ENCODE measurements around the gene ASB15. TPM values are rescaled to one million over a fixed set of nuclear protein-coding genes. Genes with fewer than 3 reads are reported as not detected.

The ASB15 gene
- polyA plus RNA-seq, 1 donor from 2014 or later, result not detected

- TF ChIP-seq EP300 (conservative IDR thresholded peaks at IDR 0.05; ENCODE audit: poor library complexity, severe bottlenecking) (no peak), CTCF (IDR thresholded peaks at IDR 0.05; ENCODE audit: poor library complexity, severe bottlenecking) (no peak), POLR2AphosphoS5 (IDR thresholded peaks at IDR 0.05) (no peak), RAD21 (conservative IDR thresholded peaks at IDR 0.05) (no peak), SMC3 (conservative IDR thresholded peaks at IDR 0.05; ENCODE audit: poor library complexity) (no peak), TAF1 (IDR thresholded peaks at IDR 0.05; ENCODE audit: low read depth) (no peak), EZH2 (IDR thresholded peaks at IDR 0.05; ENCODE audit: borderline replicate concordance, insufficient read depth, low read length, poor library complexity, severe bottlenecking) (no peak), MXI1 (conservative IDR thresholded peaks at IDR 0.05; ENCODE audit: poor library complexity, severe bottlenecking) (no peak)
- TF ChIP-seq, protein P1, sequence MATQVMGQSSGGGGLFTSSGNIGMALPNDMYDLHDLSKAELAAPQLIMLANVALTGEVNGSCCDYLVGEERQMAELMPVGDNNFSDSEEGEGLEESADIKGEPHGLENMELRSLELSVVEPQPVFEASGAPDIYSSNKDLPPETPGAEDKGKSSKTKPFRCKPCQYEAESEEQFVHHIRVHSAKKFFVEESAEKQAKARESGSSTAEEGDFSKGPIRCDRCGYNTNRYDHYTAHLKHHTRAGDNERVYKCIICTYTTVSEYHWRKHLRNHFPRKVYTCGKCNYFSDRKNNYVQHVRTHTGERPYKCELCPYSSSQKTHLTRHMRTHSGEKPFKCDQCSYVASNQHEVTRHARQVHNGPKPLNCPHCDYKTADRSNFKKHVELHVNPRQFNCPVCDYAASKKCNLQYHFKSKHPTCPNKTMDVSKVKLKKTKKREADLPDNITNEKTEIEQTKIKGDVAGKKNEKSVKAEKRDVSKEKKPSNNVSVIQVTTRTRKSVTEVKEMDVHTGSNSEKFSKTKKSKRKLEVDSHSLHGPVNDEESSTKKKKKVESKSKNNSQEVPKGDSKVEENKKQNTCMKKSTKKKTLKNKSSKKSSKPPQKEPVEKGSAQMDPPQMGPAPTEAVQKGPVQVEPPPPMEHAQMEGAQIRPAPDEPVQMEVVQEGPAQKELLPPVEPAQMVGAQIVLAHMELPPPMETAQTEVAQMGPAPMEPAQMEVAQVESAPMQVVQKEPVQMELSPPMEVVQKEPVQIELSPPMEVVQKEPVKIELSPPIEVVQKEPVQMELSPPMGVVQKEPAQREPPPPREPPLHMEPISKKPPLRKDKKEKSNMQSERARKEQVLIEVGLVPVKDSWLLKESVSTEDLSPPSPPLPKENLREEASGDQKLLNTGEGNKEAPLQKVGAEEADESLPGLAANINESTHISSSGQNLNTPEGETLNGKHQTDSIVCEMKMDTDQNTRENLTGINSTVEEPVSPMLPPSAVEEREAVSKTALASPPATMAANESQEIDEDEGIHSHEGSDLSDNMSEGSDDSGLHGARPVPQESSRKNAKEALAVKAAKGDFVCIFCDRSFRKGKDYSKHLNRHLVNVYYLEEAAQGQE (IDR thresholded peaks at IDR 0.05; ENCODE audit: borderline replicate concordance), result no peak
- Histone ChIP-seq H3K36me3 (ENCODE audit: insufficient read depth, low read length) (no peaks in the 10 kb centered on the region), H3K4me3 (ENCODE audit: low read length) (no peak overlapping the region), H3K9ac (ENCODE audit: low read length) (no peak overlapping the region), H3K27ac (ENCODE audit: low read length) (no peak overlapping the region), H2AFZ (ENCODE audit: low read depth, low read length) (no peak overlapping the region), H3K27me3 (ENCODE audit: insufficient read depth, low read depth, low read length) (no peaks in the 10 kb centered on the region), H3K9me3 (ENCODE audit: low read length) (no peaks in the 10 kb centered on the region), H3K79me2 (replicated peaks; ENCODE audit: insufficient read depth, low read length) (no peaks in the 10 kb centered on the region), H3K9me2 (ENCODE audit: insufficient read depth, low read length) (no peaks in the 10 kb centered on the region), H4K20me1 (ENCODE audit: insufficient read depth) (no peaks in the 10 kb centered on the region), H3F3A (ENCODE audit: insufficient read depth, low read length, poor library complexity, severe bottlenecking) (no peaks in the 10 kb centered on the region), H3K4me2 (ENCODE audit: low read length) (no peak overlapping the region)
Observed at GRCh38 chr7:123600876-123601275, 745 bp upstream of the ASB15 start.

GRCh38 chr7:123602648-123603047 is 1.0 kb downstream of the ASB15 start:
- Histone ChIP-seq H3K4me2 (ENCODE audit: low read length) (no peak overlapping the region), H3F3A (ENCODE audit: insufficient read depth, low read length, poor library complexity, severe bottlenecking) (no peaks in the 10 kb centered on the region), H3K27me3 (ENCODE audit: insufficient read depth, low read depth, low read length) (no peaks in the 10 kb centered on the region), H3K9me2 (ENCODE audit: insufficient read depth, low read length) (no peaks in the 10 kb centered on the region), H3K36me3 (ENCODE audit: insufficient read depth, low read length) (no peaks in the 10 kb centered on the region), H3K4me3 (ENCODE audit: low read length) (no peak overlapping the region), H3K27ac (ENCODE audit: low read length) (no peak overlapping the region), H4K20me1 (ENCODE audit: insufficient read depth) (no peaks in the 10 kb centered on the region), H3K9me3 (ENCODE audit: low read length) (no peaks in the 10 kb centered on the region), H3K9ac (ENCODE audit: low read length) (no peak overlapping the region), H3K79me2 (replicated peaks; ENCODE audit: insufficient read depth, low read length) (no peaks in the 10 kb centered on the region), H2AFZ (ENCODE audit: low read depth, low read length) (no peak overlapping the region)
- TF ChIP-seq, protein P1 (IDR thresholded peaks at IDR 0.05; ENCODE audit: borderline replicate concordance), result no peak
- TF ChIP-seq RAD21 (conservative IDR thresholded peaks at IDR 0.05) (no peak), CTCF (IDR thresholded peaks at IDR 0.05; ENCODE audit: poor library complexity, severe bottlenecking) (no peak), POLR2AphosphoS5 (IDR thresholded peaks at IDR 0.05) (no peak), MXI1 (conservative IDR thresholded peaks at IDR 0.05; ENCODE audit: poor library complexity, severe bottlenecking) (no peak), TAF1 (IDR thresholded peaks at IDR 0.05; ENCODE audit: low read depth) (no peak), EP300 (conservative IDR thresholded peaks at IDR 0.05; ENCODE audit: poor library complexity, severe bottlenecking) (no peak)

Measured in neural cell (in vitro differentiated cells).